Caco-2 (cell line): Measurements from ENCODE around the gene COPS3. TPM values are rescaled to one million over a fixed set of nuclear protein-coding genes. Genes with fewer than 3 reads are reported as not detected.

Source experiments
- BruUV-seq: library from RNA; stranded (reverse); fragments of 400-500 nt; replicated peaks from 2 replicates; lab custom pipeline; 2021; lab: Mats Ljungman, UMichigan
- CTCF ChIA-PET: fragments of 300-600 bp; sonication (Branson Sonifier 250); formaldehyde crosslinking; loops from one replicate; lab custom pipeline; 2022; ENCODE audit warnings: antibody characterized with exemption; lab: Charles Lee
- POLR2A ChIA-PET: fragments of 300-600 bp; sonication (Branson Sonifier 250); formaldehyde crosslinking; loops from one replicate; lab custom pipeline; 2022; ENCODE audit warnings: antibody characterized with exemption; lab: Charles Lee
- DNase-seq, 2 experiments: peaks; one replicate each; pipeline versions ENCODE4 v3.0.0 to v3.0.0-alpha.2; 2020 to 2022
- H3K27me3 ChIP-seq: replicated peaks from 2 replicates; pipeline ENCODE4 v1.6.0; 2011; ENCODE audit warnings: low read length; ENCODE audit not compliant: control insufficient read depth, insufficient read depth
- H3K36me3 ChIP-seq: 2 replicates; pipeline ENCODE4 v1.5.1; 2011; ENCODE audit warnings: low read length; ENCODE audit not compliant: control insufficient read depth, insufficient read depth
- H3K4me1 ChIP-seq: fragments of 250-450 bp; sonication (Bioruptor Pico); 2 replicates; pipeline ENCODE4 v1.5.1; 2020; ENCODE audit warnings: mild to moderate bottlenecking
- H3K4me3 ChIP-seq: 2 replicates; pipeline ENCODE4 v1.5.1; 2011; ENCODE audit warnings: low read depth, mild to moderate bottlenecking, control low read depth, low read length
- H3K9me3 ChIP-seq: fragments of 250-450 bp; sonication (Bioruptor Pico); 2 replicates; pipeline ENCODE4 v1.5.1; 2020; ENCODE audit warnings: mild to moderate bottlenecking, moderate library complexity
- H3K27ac Mint-ChIP-seq: one replicate; pipeline ENCODE4 v1.8.0; 2022; ENCODE audit warnings: mixed read lengths; ENCODE audit not compliant: unreplicated experiment
- H3K27me3 Mint-ChIP-seq: one replicate; pipeline ENCODE4 v1.8.0; 2022; ENCODE audit warnings: mixed read lengths; ENCODE audit not compliant: insufficient read depth, unreplicated experiment
- H3K36me3 Mint-ChIP-seq: one replicate; pipeline ENCODE4 v1.8.0; 2022; ENCODE audit warnings: mild to moderate bottlenecking, mixed read lengths; ENCODE audit not compliant: insufficient read depth, unreplicated experiment
- H3K4me1 Mint-ChIP-seq: one replicate; pipeline ENCODE4 v1.8.0; 2022; ENCODE audit warnings: low read depth, mixed read lengths; ENCODE audit not compliant: unreplicated experiment
- H3K4me3 Mint-ChIP-seq: one replicate; pipeline ENCODE4 v1.8.0; 2022; ENCODE audit warnings: mild to moderate bottlenecking, moderate library complexity, mixed read lengths; ENCODE audit not compliant: unreplicated experiment
- H3K9me3 Mint-ChIP-seq: one replicate; pipeline ENCODE4 v1.8.0; 2022; ENCODE audit warnings: mixed read lengths; ENCODE audit not compliant: unreplicated experiment
- CTCF ChIP-seq, 2 experiments: fragments of 200-600 bp in 1 of 2; IDR thresholded peaks; 1 replicate in 1 of 2; 2 replicates in 1 of 2; pipeline versions ENCODE4 v1.5.1 to v1.8.0; 2011 to 2022; ENCODE audit warnings: antibody characterized with exemption in 1 of 2, control low read depth in 1 of 2, inconsistent platforms in 1 of 2, low read depth in 1 of 2, low read length in 1 of 2, mild to moderate bottlenecking in 1 of 2, moderate library complexity in 1 of 2; ENCODE audit not compliant: insufficient read depth in 1 of 2, severe bottlenecking in 1 of 2, unreplicated experiment in 1 of 2
- intact Hi-C: fragments of 100-400 bp; cut with micrococcal nuclease; formaldehyde crosslinking; loops from one replicate; pipeline ENCODE4 v1.10.0; 2022; ENCODE audit not compliant: unreplicated experiment
- total RNA-seq: library from RNA; stranded (reverse); gene quantifications from 2 replicates; pipeline ENCODE4 v1.2.3, GENCODE V29; 2022

The COPS3 gene
- total RNA-seq, 1 experiment from 2014 or later: 120 TPM

GRCh38 chr17:17229416-17230384 lies 51.3 kb downstream of the COPS3 start:
- Mint-ChIP-seq H3K4me1 (peaks cover 14% of the 10 kb centered on the region), H3K9me3 (no peaks in the 10 kb centered on the region), H3K4me3 (no peak overlapping the region), H3K27me3 (no peaks in the 10 kb centered on the region), H3K36me3 (peaks cover 87% of the 10 kb centered on the region), H3K27ac (no peak overlapping the region)
- H3K4me3 ChIP-seq: no peak overlapping the region
- no peak for DNase-seq
- BruUV-seq: no TSS peak
- no peaks in the 10 kb centered on the region for H3K9me3 ChIP-seq
- POLR2A ChIA-PET: no interaction called here
- CTCF ChIA-PET: no interaction called here
- TF ChIP-seq CTCF (IDR thresholded peaks at IDR 0.05; ENCODE audit: insufficient read depth in 1 of 2, low read depth in 1 of 2, low read length in 1 of 2, severe bottlenecking in 1 of 2, unreplicated experiment in 1 of 2): no peak
- H3K27me3 ChIP-seq: no peaks in the 10 kb centered on the region
- H3K36me3 ChIP-seq: peaks cover 9% of the 10 kb centered on the region
- H3K4me1 ChIP-seq: peaks cover 17% of the 10 kb centered on the region
- intact Hi-C loops: loop anchor here (10.0 kb wide), 1 partner anchor 85 kb away; no protein-coding TSS in a partner anchor

- no peak overlapping the region for H3K4me3 Mint-ChIP-seq
- ChIA-PET POLR2A (no interaction called here), CTCF (no interaction called here)
- Histone ChIP-seq H3K4me3 (no peak overlapping the region), H3K36me3 (peaks cover 10% of the 10 kb centered on the region), H3K9me3 (no peaks in the 10 kb centered on the region), H3K27me3 (no peaks in the 10 kb centered on the region), H3K4me1 (peaks cover 17% of the 10 kb centered on the region)
- H3K36me3 Mint-ChIP-seq: peaks cover 92% of the 10 kb centered on the region
- no peaks in the 10 kb centered on the region for H3K9me3 Mint-ChIP-seq
- no TSS peak for BruUV-seq
- intact Hi-C loops: no loop called here
- no peak for TF ChIP-seq CTCF (IDR thresholded peaks at IDR 0.05; ENCODE audit: insufficient read depth in 1 of 2, low read depth in 1 of 2, low read length in 1 of 2, severe bottlenecking in 1 of 2, unreplicated experiment in 1 of 2)
- H3K27me3 Mint-ChIP-seq: no peaks in the 10 kb centered on the region
- DNase-seq: no peak
- no peak overlapping the region for H3K27ac Mint-ChIP-seq
- H3K4me1 Mint-ChIP-seq: peaks cover 14% of the 10 kb centered on the region
These were observed 52.3 kb downstream of the COPS3 start for GRCh38 chr17:17228521-17229279.
